ENCODE measurements around the gene SPATA31D1. TPM values are rescaled to one million over a fixed set of nuclear protein-coding genes. Genes with fewer than 3 reads are reported as not detected.

The SPATA31D1 gene
- total and polyA plus RNA-seq, 2 donors (not counting 1 experiment from before 2014, with no cell fraction given): not detected

- Histone ChIP-seq H2AFZ (ENCODE audit: insufficient read depth, low read depth, low read length, poor library complexity, severe bottlenecking) (no peak overlapping the region), H3K27ac (ENCODE audit: low read length in 2 of 2) (no peak overlapping the region), H3K4me2 (replicated peaks; ENCODE audit: low read depth, low read length, poor library complexity, severe bottlenecking) (no peak overlapping the region), H3K9me3 (ENCODE audit: control extremely low read depth in 1 of 3, control insufficient read depth in 2 of 3, insufficient read depth in 1 of 3, low read length in 2 of 3) (no peaks in the 10 kb centered on the region), H3K36me3 (replicated peaks in 1 of 2; ENCODE audit: control extremely low read depth in 1 of 2, control insufficient read depth in 1 of 2, extremely low read depth in 1 of 2, insufficient read depth in 2 of 2, low read length in 1 of 2) (no peaks in the 10 kb centered on the region), H4K20me1 (ENCODE audit: control insufficient read depth, insufficient read depth, low read length, poor library complexity, severe bottlenecking) (no peaks in the 10 kb centered on the region), H3K4me1 (ENCODE audit: control insufficient read depth in 2 of 2, insufficient read depth in 2 of 2, low read length in 2 of 2) (no peaks in the 10 kb centered on the region), H3K4me3 (ENCODE audit: control extremely low read depth in 1 of 5, extremely low read depth in 1 of 5, insufficient read depth in 1 of 5, low read depth in 2 of 5, low read length in 4 of 5) (no peak overlapping the region), H3K79me2 (ENCODE audit: control insufficient read depth, insufficient read depth, low read length) (no peaks in the 10 kb centered on the region), H3K27me3 (replicated peaks in 1 of 4; ENCODE audit: control extremely low read depth in 1 of 4, control insufficient read depth in 3 of 4, insufficient read depth in 4 of 4, low read length in 3 of 4) (no peaks in the 10 kb centered on the region), H3K9ac (ENCODE audit: low read length) (no peak overlapping the region)
- ATAC-seq (ENCODE audit: low read depth) (no peak), DNase-seq (no peak)
- Mint-ChIP-seq H3K27me3 (peaks cover 11% of the 10 kb centered on the region), H3K27ac (no peak overlapping the region), H3K4me3 (no peak overlapping the region), H3K4me1 (no peaks in the 10 kb centered on the region), H3K9me3 (ENCODE audit: insufficient read depth) (peaks cover under 1% of the 10 kb centered on the region)
- TF ChIP-seq EZH2 (IDR thresholded peaks at IDR 0.05; ENCODE audit: borderline replicate concordance, insufficient read depth, low read depth, low read length, poor library complexity, severe bottlenecking): no peak
- no peak for TF ChIP-seq CTCF (IDR thresholded peaks at IDR 0.05)
- POLR2A ChIA-PET: no interaction called here
- intact Hi-C loops (cut with micrococcal nuclease): no loop called here
- CTCF ChIA-PET: interaction anchor here (0.7 kb wide), 1 partner anchor 511 kb away, joined by 4 read pairs; no protein-coding TSS in a partner anchor
- WGBS (ENCODE audit: insufficient coverage): 97% methylated on average over 4 of the region's 5 CpGs
Measured at GRCh38 chr9:82031538-82032280, 43.1 kb downstream of the SPATA31D1 start.

- no peak overlapping the region for H3K27ac Mint-ChIP-seq
- Histone ChIP-seq H3K4me3 (ENCODE audit: control extremely low read depth in 1 of 5, extremely low read depth in 1 of 5, insufficient read depth in 1 of 5, low read depth in 2 of 5, low read length in 4 of 5) (no peak overlapping the region), H3K27me3 (replicated peaks in 1 of 4; ENCODE audit: control extremely low read depth in 1 of 4, control insufficient read depth in 3 of 4, insufficient read depth in 4 of 4, low read length in 3 of 4) (no peaks in the 10 kb centered on the region), H3K4me2 (replicated peaks; ENCODE audit: low read depth, low read length, poor library complexity, severe bottlenecking) (no peak overlapping the region), H3K79me2 (ENCODE audit: control insufficient read depth, insufficient read depth, low read length) (no peaks in the 10 kb centered on the region), H3K9ac (ENCODE audit: low read length) (no peak overlapping the region), H2AFZ (ENCODE audit: insufficient read depth, low read depth, low read length, poor library complexity, severe bottlenecking) (no peak overlapping the region), H3K27ac (ENCODE audit: low read length in 2 of 2) (no peak overlapping the region), H3K36me3 (replicated peaks in 1 of 2; ENCODE audit: control extremely low read depth in 1 of 2, control insufficient read depth in 1 of 2, extremely low read depth in 1 of 2, insufficient read depth in 2 of 2, low read length in 1 of 2) (no peaks in the 10 kb centered on the region), H3K9me3 (ENCODE audit: control extremely low read depth in 1 of 3, control insufficient read depth in 2 of 3, insufficient read depth in 1 of 3, low read length in 2 of 3) (no peaks in the 10 kb centered on the region), H4K20me1 (ENCODE audit: control insufficient read depth, insufficient read depth, low read length, poor library complexity, severe bottlenecking) (no peaks in the 10 kb centered on the region), H3K4me1 (ENCODE audit: control insufficient read depth in 2 of 2, insufficient read depth in 2 of 2, low read length in 2 of 2) (no peaks in the 10 kb centered on the region)
- no peak overlapping the region for H3K4me3 Mint-ChIP-seq
- ATAC-seq (ENCODE audit: low read depth) (no peak), DNase-seq (no peak)
- H3K4me1 Mint-ChIP-seq: no peaks in the 10 kb centered on the region
- 90% methylated on average over 3 of the region's 5 CpGs for WGBS (ENCODE audit: insufficient coverage)
- ChIA-PET CTCF (no interaction called here), POLR2A (no interaction called here)
- no peak for TF ChIP-seq EZH2 (IDR thresholded peaks at IDR 0.05; ENCODE audit: borderline replicate concordance, insufficient read depth, low read depth, low read length, poor library complexity, severe bottlenecking)
- no peak for TF ChIP-seq CTCF (IDR thresholded peaks at IDR 0.05)
- peaks cover 8% of the 10 kb centered on the region for H3K27me3 Mint-ChIP-seq
- intact Hi-C loops (cut with micrococcal nuclease): no loop called here
- H3K9me3 Mint-ChIP-seq (ENCODE audit: insufficient read depth): no peaks in the 10 kb centered on the region
Measured at GRCh38 chr9:82034956-82035731, 46.6 kb downstream of the SPATA31D1 start.

All from B cell (primary cell).